ENCODE data around the gene ARHGAP22.

The ARHGAP22 gene

DNA sequence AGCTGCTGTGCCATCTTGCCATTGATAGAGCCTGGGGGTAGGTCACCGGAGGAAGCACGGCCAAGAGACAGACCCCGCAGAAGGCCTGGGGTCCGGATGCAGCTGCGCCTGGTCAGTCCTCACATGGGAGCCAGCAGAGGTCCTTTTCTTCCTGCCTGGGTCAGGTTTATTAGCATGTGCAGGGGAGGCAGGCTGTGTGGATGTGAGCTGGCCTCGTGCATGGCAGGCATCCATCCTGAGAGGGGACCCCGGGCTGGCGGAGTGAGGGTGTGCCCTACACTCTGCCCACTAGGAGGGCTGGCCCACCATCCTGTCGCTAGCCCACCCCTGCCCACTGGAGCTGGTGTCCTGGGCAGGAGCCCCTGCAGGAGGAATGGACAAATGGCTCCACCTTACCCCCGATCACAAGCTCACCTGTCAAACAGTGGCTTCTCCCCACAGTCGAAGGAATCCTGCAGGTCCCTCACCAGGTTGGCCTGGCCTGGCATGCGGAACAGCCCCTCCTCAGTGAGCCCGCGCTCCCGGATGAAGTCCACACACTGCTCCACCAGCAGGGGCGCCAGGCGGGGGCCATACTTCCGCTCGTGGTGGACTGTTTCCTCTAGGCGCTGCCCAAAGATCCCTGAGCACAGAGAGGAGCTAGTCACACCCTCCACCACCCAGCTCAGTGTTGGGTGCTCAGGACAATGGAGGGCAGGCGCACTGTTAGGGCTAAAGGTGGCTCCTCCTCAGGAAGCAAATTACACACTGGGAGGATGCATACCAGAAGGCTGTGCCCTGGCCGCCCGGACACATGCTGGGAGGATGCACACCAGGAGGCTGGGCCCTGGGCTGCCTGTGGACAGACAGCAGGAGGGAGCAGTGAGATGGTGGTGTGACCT is 145.4 kb downstream of the ARHGAP22 start:
- peak; percentile 5 for DNase-seq

DNA sequence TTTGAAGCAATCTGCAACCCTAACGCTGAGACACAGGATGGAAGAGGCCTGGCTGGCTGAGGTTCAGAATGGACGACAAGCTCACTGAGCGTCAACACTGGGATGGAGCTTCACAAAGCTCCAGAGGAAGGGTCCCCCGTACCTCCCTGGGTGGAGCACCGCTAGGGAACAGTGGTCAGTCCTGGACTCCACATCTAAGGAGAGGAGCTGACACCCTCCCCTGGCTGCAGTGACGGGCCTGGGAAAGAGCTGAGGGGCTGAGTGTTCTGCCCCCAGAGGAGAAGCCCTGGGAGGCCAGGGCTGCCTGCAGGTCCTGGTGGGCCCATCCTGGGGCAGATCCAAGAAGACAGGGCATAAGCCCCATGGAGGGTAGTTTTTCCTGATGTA is 146.2 kb downstream of the ARHGAP22 start:
- peak; percentile 1 for DNase-seq

DNA sequence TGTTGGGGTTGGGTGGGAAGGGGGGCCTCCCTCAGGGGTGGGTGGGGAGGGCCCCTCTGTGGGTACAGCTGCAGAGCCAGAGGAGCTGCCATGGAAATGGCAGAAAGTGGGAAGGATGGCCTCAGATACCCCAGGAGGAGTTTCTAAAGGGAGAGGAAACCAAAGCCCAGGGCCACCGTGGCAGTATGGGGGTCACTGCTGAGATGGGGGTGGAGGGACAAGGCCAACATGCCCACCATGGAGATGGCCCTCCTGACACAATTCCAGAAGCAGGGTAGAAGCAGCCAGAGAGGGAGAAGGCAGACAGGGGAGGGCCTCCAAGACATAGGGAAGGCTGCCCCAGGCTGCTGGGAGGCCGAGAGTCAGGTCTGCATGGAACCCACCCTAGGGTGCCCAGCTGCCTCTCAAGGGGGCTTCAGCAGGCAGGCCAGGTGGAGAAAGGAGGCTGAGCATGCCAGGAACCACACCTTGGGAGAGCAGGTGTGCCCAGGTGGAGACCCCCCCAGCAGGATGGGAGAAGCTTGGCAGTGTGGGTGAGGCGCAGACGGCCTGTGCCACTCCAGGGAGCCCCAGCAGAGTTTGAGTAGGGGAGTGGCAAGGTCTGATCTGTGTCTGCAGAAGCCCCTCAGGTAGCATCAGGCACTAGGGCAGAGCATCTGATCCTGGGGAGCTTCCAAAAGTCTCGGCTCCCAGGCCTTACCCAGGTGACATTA is 146.8 kb downstream of the ARHGAP22 start:
- peak; percentile 5 for DNase-seq

DNA sequence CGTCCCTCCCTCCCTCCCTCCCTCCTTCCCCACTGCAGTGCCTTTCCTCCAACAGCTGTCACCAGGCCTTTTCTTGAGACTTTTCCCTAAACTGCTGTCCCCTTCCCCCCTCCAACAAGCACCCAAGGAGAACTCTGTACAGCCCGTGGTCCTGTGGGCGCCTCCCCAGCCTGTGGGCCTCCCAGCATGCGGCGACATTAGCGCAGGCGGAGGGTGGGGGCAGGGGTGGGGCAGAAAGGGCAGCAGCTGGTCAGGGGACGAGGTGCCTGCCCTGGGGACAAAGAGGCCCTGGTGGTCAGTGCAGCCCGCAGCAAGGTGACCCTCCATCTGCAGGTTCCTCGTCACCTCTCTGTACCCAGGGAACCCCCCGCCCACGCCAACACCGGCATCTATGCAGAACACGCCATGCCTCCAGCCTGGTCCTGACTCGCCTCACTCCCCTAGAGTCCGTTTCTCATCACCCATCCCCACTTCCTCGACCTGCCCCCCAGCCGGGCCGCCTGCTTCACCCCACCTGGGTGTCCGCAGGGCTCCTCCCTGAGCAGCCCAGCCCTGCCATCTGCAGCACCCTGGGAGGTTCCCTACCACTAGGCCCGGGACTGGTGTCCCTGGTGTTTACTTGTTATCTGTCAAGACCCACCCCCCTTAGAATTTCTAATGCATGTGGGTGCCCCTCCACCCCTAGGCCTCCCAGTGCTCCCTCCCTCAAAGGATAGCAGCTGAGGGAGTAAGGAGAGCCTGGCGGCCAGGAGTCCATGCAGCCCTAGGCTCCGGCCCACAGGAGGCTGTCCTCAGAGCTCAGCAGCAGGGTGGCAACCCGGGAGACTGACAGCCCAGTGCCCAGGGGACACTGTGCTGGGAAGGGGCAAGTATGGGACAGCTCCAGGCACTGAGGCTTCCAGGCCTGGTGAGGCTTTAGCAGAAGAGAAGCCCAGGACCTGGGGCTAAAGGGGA is 147.8 kb downstream of the ARHGAP22 start:
- peak; percentile 2 for DNase-seq

DNA sequence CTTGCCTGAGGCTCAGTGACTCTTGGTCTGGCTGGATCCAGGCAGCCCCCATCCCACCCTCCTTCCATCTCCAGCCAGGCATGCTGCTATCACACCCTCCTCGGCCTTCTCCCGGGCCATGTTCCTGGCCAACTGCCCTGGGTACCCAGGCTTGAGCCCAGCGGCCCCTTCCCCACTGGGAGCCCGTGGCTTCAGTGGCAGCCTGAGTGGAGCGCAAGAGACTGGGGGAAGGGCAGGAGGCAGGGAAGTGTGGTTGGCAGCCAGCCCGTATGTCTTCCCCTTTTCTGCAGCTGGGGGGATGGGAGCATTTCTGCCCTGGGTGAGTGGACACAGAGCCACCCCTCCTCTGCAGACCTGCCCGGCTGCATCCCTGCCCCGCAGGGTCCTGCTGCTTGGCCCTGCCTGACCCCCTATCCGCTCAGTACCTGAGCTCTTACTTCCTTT is 148.5 kb downstream of the ARHGAP22 start:
- DNase-seq = peak; percentile 3

DNA sequence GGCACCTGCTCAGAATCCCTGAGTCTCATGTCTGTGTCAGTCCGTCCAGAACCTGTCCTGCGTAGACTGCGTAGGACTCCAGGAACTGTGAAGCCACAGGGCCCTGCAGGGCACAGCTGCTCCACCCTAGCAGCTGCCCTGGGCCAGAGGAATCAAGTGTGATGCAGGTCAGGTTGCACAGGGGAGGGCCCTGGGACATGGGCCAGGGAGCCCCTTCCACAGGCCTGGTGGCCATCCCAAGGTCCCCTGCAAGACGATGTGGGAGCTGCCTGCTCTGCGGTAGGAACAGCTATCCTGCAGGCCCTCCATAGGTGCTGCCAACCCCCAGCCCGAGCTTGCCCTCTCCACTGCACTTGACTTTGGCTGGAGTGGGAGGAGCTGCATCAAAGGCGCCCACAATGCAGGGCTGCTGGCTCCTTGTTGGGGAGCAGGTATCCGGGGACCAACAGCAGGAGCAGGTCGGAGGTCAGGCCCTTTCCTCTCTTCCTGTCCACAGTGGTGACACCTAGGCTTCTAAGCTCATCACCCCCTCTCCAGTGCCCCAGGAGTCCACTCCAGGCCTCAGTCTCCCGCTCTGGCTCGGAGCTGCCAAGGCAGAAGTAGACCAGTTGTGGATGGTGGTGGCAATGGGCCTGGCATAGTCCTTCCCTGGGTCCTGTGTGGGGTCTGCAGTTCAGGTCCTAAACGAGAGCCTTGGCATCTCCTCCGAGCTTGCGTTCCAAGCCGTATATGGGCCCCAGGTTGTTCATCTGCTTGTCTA is 149.3 kb downstream of the ARHGAP22 start:
- peak; percentile 4 for DNase-seq

DNA sequence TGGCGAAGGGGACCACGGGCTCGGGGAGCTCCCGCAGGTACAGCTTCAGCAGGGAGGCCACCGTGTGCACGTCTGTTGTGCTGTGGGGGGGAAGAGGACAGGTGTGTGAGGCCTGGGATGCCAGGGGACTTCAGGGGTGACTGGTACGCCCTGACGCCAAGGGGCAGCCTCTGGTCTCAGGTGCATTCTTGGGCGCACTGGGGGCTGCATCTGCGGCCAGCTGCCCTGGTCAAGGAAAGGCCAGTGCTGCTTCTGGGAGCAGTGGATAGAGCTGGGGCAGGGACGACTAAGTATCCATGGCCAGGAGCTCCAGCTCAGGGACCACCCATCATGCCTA is 149.8 kb downstream of the ARHGAP22 start:
- DNase-seq = no peak

DNA sequence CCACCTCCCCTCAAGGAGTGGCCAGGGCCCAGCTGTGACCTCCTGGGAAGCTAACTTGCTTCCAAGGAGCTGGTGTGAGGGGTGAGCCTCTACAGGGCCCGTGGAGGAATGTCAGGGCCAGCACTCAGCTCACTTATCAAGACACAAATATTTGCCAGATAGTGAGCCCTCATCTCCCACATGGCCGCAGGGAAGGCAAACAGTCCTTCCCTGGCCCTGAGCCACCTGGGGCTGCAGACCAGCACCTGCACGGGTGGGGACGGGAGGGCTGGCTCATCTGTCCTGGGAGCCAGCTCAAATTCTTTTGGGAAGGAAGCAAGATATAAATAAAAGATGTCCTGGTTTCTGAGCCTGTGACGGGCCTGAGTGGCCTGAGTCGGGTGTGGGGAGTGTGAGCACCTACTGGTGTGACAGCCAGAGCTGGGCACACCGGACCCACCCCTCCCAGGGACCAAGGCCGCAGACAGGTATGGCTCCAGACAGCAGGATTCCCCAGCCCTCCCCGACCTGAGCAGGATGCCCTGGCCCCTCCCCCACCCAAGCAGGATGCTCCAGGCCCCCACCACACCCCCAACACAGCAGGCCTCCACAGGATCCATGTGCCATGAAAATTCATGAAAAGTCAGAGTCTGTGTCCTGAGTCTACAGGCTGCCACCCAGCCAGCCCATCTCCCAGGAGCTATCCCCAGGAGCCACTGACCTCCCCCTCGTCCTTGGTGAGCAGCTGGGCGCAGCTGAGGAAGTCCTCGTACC is 150.4 kb downstream of the ARHGAP22 start:
- DNase-seq = no peak

DNA sequence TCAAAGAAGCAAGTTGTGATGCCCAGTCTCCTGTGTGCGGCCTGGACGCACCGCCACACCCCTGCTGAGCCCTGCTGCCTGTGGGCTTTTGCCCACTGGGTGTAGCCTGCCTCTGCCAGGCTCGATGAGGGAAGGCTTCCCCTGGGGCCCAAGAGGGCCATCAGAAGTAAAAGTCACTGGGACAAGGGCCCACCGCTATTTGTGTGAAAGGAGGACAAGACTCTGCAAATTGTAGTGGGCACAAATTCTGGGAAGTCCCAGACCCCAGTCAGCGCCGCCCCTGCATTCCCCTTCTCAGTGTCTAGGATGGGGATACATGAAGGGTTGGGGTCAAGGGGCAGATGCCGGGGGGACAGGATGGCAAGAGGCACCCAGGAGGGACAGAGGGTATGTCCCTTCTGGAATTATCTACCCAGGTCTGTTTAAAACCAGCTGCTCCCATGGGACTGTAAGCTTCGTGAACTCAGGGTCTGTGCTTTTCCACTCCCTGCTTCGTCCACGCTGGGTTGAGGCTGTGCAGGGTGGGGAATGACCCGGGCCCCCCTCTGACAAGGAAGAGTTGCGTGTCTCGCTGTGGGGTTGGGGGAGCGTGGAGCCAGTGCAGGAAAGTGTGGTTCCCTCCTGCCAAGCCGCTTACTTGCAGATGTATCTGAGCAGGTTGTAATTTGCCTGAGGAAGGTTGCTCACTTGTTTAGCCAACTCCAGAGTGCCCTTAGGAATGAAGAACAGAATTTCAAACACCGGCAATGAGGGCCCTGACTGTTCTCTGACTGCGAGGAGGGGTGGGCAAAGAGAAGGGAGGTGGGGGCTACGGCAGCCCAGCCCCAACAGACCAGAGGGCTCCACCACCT is 151.2 kb downstream of the ARHGAP22 start:
- no peak for DNase-seq

DNA sequence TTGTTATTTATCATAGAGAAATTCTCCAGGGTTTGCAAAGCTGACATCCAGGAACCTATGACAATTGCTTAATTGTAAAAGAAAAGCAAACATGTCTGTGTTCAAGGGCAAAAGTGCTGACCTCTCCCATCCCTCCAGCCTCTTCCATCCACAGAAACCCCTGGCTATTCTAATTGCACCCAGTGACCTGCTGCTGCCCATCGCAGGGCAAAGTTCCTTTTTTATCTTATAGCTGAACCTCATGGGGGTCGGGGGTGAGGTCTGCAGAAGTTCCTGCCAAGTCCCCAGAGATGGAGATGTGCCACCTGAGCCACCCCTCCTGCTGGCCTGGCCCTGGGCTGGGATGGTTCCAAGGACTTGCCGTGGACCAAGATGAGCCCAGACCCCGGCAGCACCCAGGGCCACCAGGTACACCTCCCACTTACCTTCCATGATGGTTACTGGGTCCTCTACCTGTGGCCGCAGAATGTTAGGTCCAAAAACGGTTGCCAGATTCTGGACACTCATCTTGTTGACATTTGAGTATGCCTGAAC is 151.9 kb downstream of the ARHGAP22 start:
- DNase-seq = no peak

DNA sequence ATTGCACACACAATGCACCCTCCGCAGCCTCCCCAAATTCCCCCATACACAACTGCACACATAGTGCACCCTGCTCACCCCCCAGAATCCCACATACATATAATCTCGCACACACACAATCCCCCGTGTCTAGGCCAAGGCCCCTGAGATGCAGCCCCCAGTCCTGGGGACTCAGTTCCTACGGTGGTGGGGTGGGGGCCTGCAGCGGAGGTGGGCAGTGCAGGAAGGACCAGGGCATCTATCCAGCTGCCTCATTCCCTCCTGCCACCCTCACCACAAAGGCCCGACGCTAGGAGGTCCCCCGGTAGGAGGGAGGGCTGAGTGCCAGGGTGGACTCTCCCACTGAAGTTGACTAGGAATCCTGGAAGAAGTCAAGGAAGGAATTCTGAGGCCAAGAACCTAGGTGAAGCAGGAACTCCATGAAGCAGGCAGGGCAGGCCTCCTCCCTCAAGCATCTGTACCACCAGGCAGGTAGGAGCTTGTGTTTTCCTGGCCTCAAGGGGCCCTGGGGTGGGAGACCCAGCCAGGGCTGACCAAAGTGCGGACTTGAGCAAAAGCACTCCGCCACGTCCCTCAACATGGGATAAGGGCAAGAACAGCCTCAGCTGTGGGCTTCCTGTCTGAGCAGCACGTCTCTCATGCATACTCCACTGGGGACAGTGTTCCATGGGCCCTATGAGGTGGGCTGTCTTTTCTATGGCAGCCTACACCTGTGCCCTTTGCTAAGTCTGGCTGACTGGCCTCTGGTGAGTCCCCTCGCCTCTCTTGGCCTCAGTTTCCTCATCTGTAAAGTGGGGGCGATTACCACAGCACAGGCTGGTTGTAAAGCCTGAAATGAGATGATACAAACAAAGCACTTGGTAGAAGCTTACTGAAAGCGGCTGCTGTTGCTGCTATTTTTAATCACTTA is 152.6 kb downstream of the ARHGAP22 start:
- no peak for DNase-seq

DNA sequence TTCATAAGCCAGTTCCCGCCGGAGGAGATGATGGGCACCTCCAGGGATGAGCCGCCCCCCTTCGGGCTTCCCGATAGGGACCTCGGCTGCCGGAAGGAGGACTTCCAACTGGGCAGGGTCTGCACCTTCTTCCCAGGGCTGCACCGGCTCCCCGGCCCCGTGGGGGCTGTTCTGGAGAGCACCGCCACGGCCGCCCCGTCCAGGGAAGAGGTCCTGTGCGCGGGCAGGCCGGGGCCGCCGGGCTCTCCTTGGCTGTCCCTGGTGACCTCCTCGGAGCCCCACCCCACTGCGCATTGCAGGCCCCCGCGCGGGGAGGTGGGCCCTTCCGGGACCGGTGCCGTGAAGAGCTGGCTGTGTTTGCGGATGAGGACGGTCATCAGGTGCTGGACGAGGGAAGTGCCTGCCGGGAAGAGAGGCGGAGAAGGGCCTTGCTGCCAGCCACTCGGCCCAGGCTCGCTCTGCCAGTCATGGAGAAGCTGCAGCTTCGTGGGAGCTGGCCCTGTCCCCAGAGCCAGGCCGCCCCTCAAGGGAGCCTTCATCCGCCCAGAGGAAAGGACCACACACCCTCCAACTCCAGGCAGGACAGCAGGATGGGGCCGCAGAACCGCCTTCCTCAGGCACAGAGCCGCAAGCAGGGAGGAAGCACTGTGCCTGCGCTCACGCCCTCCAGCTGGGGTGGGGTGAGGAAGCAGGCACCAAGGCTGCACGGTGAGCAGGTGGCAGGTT is 154.0 kb downstream of the ARHGAP22 start:
- DNase-seq = no peak

DNA sequence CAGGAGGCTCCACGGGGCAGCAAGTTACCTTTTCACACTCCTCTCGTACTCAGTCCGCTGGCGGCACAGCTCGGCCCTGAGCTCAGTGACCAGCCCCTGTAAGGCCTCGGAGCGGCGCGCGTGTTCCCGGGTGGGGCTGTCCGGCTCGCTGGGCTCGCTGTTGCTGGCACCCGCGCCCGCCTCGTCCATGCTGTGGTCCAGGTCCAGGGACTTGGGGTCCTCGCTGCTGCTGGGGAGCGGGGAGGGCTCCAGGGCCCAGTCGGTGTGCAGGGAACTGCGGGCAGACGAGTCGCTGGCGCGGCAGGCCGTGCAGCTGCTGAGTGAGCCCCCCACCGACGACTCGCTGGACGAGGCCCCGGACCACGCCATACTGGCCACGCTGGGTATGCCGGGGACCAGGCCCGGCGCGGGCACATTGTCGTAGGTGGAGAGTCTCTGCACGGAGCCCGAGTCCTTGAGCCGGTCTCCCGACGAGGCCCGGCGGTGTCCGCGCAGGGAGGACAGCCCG is 154.6 kb downstream of the ARHGAP22 start:
- no peak for DNase-seq

DNA sequence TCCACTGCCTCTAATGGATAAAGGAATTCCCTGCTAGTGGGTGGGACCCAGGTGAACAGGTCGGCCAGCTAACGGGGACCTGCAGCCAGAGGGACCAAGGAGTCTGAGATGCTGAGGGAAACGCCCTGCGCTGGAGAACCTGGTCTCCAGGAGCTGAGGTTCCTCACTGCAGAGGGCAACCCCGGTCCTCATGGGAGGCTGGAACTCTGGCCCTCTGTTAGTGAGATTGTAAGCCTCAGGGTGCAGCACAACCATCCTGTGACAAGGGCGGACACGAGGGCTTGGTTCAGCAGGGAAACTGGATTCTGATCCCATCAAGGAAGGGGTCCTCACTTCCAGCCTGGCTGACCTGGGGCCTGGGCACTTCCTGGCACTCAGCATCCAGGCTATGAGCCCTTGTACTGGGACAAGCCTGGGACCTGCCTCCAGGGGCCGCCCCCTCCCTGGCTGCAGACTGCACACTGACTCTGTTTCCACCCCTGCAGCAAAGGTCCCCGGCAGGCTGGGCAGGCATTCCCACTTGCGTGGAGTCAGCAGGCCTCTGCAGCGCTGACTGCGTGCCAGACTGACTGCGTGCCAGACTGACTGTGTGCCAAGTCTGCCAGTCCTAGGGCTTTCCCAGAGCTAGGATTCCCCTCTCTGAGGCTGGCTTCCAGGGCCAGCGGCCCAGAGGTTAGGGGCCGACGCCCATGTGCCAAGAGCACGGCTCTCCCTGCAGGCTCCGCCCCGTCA is 155.2 kb downstream of the ARHGAP22 start:
- DNase-seq = no peak

DNA sequence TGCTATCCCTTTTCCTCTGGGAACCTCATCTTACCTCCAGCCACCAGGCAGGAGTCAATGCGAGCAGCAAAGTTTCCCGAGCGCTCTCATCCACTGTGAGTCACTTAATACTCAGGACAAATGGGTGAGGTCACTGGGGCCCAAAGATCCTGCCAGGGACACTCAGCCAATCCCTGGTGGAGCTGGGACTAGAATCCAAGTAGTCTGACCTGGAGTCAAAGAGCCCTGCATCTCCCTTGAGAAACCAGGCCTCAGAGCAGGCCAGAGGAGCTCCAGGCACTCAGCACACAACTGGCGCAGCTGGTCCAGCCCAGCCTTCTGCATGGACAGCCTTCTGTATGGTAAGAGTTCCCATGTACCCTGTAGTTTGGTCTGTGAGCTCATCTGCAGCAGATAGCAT is 156.1 kb downstream of the ARHGAP22 start:
- no peak for DNase-seq

DNA sequence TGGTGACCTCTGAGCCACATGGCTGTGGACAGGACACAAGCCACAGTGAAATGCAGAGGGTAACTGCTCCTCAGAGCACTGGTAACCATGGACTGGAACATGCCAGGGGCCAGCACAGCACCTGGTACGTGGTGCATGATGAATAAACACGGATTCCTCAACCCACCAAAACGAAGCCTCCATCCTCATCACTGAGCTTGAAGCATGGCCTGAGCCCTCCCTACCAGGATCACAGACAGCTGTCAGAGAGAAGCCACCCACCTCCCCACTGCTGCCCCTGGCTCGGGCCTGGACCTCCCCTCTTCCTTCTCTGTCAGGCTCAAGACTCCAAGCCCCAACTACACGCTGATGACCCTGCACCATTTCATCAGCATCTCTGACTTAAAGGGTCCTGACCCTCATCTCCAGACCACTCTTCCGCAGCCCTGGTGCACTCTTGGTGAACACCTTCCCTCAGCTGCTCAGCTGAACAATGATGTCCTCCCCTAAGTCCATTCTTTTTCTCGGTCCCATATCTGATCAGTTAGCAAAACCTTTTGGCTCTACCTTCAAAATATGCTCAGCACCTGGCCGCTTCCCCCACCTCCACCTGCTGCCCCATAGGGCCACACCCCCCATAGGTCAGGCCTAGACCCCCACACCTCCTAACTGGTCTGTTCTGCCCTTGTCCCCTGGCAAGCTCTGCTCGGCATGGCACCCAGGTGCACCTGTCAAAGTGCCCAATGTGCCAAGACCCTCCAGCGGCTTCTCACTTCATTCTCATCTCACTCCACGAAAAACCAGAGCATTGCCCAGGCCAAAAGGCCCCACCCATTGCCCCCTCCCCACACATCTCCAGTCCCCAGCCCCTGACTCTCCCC is 157.3 kb downstream of the ARHGAP22 start:
- no peak for DNase-seq

DNA sequence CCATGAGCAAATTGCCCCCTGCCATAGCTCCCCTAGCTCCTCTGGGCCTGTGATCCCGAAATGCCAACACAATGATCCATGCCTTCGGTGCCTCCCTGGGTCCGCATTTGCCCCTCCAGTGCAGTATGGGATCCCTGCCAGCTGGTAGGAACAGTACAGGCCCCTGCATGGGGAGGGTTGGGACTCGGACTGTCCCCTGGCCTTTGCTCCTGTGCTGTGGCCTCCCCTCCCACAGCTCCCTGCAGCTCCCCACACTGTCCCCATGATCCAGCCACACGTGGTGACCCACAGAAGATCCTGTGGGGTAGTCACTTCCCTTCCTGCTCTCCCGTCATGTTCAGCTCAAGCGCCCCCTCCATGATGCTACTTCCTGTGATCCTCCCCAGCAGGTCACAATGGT is 158.1 kb downstream of the ARHGAP22 start:
- DNase-seq = no peak
